Activated T-cell treated with anti-CD3 and anti-CD28 coated beads for 24 hours (primary cell): ENCODE data around the gene TRIM41.
"Not testable (repeated sequence)": the region's sequence is repeated elsewhere in the genome, so short reads cannot be mapped to it uniquely, and the experiment has no call there.

Experiments
- DNase-seq: peaks from one replicate; pipeline ENCODE4 v3.0.0-alpha.2; 2020; ENCODE audit warnings: low read depth

Gene TRIM41

GRCh38 chr5:181192337-181193046, 30.6 kb upstream of the TRIM41 start:
- no peak for DNase-seq

GRCh38 chr5:181193656-181194055, 29.4 kb upstream of the TRIM41 start:
- DNase-seq: no peak

DNA sequence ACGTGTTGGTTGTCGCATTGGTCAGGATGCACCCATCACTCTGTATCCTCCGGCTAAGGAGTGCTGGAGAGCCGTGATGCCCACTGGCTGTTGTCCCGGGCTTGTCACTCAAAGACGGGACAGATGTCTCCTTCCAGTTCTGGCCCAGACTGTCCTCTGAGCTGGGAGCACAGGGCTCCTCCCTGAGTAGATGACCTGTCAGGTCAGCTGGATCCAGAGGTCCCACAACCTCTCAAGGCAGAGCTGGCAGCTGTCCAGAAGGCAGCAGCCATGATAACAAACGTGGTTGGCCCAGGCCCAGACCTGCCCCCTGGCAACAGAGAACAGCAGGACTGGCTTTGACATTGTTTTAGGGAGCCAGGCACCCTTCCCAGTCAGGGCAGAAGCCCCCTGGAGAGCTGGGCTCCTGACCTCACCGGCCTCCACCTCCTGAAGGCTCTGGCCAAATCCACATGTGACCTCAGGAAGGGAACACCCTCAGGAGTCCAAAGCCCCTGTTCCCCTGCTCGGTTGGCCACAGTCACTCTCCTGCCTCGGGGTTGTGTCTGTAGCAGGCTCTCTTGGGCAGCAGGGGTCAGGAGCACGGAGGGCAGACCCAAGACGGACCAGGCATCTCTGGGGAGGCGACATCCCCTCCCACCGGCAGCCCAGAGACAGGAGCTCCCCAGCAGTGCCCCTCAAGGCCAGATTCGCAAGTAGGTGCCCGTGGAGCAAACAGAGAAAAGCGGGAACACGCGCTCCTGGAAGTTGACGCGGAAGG, 28.4 kb upstream of the TRIM41 start:
- no peak for DNase-seq

- DNase-seq: no peak
Observed at GRCh38 chr5:181195249-181195761, 27.8 kb upstream of the TRIM41 start.

- no peak for DNase-seq
Observed at GRCh38 chr5:181197326-181197951, 25.6 kb upstream of the TRIM41 start.

DNA sequence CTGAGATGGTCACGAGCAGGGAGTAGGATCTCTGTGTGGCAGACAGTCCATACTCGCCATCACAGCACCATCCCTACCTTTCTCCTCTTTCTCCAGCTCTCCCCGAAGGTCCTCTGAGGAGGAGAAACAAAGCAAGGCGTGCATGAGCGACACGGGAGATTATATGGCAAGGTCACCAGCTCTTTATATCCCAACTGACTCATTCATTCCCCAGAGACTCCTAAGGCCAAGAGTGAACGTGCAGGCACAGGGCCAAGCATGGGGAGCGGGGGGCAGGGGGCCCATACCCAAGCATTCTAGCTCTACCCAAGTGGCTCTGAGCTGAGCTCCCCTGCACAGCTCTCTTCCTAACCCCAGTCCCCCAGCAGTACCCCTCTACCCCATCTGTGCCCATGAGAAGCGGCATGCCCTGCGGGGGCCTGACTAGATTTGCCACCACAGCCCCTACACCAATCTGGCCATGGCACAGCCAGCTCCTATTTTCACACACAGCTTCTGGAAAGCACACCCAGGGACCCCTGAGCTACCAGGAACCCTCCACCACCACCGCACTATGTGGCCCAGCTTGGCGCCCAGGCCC, 24.9 kb upstream of the TRIM41 start:
- no peak for DNase-seq

- DNase-seq: no peak
Observed at GRCh38 chr5:181198905-181199519, 24.1 kb upstream of the TRIM41 start.

- DNase-seq: no peak
Observed at GRCh38 chr5:181199881-181200638, 23.0 kb upstream of the TRIM41 start.

- no peak for DNase-seq
Observed at GRCh38 chr5:181200816-181201215, 22.3 kb upstream of the TRIM41 start.

DNA sequence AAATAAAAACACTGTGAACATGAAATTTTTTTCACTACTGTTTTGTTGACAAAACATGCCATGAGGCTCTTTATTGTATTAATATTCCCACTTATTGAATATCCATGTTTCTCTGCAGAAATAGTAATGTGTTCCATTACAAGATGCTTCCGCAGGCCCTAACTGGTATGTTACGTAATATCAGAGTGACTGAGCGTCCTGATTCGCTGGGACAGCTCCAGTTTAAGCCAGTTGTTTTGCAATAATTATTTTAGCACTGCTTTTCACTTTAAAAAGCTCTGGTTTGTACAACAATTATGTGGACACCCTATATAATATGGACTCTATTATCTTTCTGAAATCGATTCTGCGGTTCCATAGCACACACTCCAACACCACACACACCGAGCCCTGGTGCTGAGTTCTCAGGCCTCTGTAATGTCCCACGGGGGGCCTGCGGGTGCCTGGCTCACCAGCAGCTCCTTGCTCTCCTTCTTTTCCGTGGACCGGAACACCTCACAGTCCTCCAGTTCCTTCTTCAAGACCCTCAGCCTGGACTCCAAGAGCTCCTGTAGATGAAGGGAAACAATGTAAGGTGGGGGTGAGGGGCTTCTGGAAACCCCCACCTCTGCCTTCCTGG, 19.9 kb upstream of the TRIM41 start:
- no peak for DNase-seq

DNA sequence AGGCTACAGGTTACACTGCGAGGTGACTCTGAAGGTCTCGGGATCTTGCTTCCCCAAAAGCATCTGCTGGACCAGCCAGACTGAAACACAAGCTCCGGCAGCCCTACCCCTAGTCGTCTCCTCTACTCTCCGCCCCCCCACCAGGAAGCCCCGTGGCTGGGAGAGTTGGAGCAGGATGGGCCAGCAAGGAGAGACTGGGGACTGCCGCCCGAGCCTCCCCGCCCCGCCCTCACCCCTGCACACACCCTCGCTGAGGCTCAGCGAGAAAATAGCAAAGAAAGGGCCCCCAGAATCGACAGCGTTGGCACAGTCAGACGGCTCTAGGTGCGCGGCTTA, 19.3 kb upstream of the TRIM41 start:
- DNase-seq: no peak

GRCh38 chr5:181204113-181204825, 18.8 kb upstream of the TRIM41 start:
- no peak for DNase-seq

DNA sequence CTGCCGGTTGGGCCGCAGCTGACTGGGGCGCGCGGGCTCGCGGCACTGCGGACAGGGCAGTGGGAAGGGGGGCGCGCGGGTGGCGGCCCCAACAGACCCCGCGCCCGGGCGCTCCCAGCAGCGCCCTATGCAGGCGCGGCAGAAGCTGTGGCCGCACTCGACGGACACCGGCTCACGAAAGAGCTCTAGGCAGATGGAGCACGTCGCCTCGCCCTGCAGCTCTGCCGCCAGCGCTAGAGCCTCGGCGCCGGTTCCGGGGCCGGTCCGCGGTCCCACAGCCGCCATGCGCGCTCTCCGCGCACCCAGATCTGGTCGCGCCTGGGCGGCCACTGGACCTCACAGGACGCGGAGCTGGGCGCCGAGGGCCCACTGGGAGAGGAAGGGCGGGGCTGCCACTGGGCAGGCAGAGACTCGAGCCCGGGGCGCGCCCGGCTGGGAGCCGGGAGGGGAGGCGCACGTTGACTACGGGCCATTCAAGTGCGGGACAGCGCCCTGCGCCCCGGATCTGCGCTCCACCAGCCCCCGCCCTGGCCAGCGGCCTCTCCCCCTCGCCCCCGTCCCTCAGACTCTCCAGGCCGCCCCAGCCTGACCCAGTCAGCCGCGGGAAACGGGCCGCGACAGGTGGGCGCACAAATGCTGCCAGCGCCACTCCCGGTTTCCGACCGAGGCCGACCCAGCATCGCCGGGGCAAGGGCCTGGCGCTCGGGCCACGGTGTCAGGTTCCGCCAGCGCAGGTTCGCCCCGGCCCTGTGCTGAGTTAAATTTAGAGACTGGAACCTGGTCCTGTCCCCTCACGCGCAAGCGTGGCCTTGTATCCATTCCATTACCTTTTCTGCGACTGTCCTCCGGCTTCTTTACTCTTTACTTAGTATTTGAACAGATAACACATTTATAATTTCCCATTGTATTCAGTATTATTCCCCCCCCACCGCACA, 18.0 kb upstream of the TRIM41 start, which contains the start of gene TRIM7:
Gene TRIM7 (minus strand): TSS at position 371 of the 935 bp plus-strand sequence. CDS start 86 bp downstream, at position 285.
- no peak for DNase-seq

DNA sequence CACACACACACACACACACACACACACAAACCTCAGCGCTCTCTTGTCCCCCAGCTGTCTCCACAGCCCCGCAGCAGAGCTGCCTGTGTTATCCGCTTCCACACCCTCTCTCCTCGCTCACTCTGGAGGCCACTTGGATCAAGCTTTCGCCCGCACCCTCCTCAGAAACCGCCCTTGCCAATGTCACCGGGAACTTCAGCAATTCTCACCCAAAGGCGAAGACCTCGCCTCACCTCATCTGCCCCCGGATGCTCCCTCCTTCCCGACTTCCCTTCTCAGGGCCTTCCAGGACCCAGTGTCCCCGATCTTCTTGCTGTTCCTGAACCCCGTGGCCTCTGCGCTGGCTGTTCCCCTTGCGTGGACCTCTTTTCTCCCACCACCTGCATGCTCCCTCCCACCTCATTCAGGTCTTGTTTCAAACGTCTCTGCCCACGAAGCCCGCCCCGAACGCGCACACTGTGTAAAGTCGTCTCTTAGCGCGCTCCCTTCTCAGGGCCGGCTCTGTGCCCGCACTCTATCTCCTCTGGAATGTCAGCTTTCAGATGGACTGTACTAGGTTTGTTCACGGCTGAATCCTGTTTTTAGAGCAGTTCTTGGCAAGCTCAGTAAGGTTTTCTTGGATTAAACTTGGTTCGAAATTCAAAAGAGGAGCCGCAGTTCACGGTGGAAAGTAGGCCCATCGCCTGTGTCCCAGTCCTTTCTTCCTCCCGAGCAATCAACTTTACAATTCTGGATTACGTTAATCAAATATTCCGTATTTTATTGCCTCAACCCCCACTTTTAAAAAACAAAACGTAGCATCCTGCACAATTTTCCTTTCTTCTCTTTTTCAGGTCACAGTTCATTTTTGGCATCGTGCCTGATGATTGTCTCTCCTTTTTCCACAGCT, 17.1 kb upstream of the TRIM41 start:
- no peak for DNase-seq

DNA sequence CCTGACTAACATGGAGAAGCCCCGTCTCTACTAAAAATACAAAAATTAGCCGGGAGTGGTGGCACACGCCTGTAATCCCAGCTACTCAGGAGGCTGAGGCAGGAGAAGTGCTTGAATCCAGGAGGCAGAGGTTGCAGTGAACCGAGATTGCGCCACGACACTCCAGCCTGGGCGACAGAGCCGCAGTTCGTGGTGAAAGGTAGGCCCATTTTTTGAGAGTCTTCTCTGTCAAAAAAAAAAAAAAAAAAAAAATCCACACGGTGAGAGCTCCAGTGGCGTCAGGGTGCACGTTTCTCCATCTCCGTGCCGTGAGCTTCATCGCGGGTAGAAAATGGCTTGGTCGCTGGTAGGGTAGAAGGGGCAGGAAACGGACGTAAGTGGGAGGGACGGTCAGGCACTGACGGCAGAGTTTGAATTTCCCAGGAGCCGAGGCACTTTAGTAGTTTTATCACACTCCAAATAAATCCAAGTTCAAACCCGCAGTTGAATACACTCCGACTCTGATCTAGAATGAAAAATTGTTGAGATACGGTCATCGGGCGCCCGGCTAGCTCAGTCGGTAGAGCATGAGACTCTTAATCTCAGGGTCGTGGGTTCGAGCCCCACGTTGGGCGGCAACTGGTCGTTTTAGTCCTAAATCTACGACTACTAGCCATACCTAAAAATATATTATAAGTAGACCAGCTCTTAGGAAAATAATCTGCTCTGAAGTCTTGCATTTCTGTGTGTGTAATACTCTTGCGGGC, 15.7 kb upstream of the TRIM41 start:
- DNase-seq: peak; percentile 87

DNA sequence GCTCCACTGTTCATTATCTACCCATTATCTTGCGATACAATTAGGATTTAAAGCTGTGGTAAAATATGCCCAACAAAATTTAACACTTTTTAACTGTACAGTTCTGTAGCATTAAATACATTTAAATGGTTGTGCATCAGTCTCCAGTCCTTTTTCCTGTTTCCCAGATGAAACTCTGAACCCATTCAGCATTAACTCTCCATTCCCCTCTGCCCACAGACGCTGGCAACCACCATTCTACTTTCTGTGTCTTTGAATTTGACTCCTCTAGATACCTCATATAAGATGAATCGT, 15.2 kb upstream of the TRIM41 start:
- no peak for DNase-seq

DNA sequence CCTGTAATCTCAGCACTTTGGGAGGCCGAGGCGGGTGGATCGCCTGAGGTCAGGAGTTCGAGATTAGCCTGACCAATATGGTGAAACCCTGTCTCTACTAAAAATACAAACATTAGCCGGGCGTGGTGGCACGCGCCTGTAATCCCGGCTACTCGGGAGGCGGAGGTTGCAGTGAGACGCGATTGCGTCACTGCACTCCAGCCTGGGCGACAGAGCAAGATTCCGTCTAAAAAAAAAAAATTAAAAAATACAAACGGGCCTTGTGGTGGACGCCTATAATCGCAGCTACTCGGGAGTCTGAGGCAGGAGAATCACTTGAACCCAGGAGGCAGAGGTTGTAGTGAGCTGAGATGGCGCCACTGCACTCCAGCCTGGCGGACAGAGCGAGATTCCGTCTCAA, 14.1 kb upstream of the TRIM41 start:
- not testable (repeated sequence) for DNase-seq

- not testable (repeated sequence) for DNase-seq
Observed at GRCh38 chr5:181210148-181210547, 12.9 kb upstream of the TRIM41 start.
